HepG2 (cell line): ENCODE results near the gene LZTS2. TPM values are rescaled to one million over a fixed set of nuclear protein-coding genes. Genes with fewer than 3 reads are reported as not detected.

Experiments
- ATAC-seq: fragments of 200-7000 bp; cut with Tn5 transposase; 3 replicates; pipeline ENCODE4 v1.9.1; 2020; ENCODE audit warnings: mild to moderate bottlenecking, moderate library complexity
- BruUV-seq: library from RNA; stranded (reverse); fragments of 400-500 nt; replicated peaks from 2 replicates; lab custom pipeline; 2021; lab: Mats Ljungman, UMichigan
- CTCF ChIA-PET: fragments of 300-600 bp; formaldehyde crosslinking; extraction: SDS; loops from one replicate; lab custom pipeline; 2021; ENCODE audit warnings: low total read pairs, inconsistent platforms, low intra/inter-chr PET ratio; lab: Yijun Ruan, JAX
- POLR2A ChIA-PET: fragments of 350-600 bp; sonication (Branson Sonifier 250); formaldehyde crosslinking; loops from one replicate; lab custom pipeline; 2020; ENCODE audit warnings: antibody characterized with exemption, inconsistent platforms; lab: Yijun Ruan, JAX
- DNase-seq: peaks from one replicate; pipeline ENCODE4 v3.0.0-alpha.2; 2015; ENCODE audit warnings: low spot score
- FAIRE-seq: peaks from 3 replicates; lab custom pipeline; 2011; peaks lifted over from hg19 to GRCh38; lab: Jason Lieb, UNC
- H2AFZ ChIP-seq: one replicate; pipeline ENCODE4 v1.6.1; 2011; ENCODE audit warnings: low read length, inconsistent platforms
- H3K27ac ChIP-seq: fragments of 300-600 bp; 3 replicates; pipeline ENCODE4 v1.8.0; 2011; ENCODE audit warnings: mixed run types, mild to moderate bottlenecking, mixed read lengths, low read length, inconsistent platforms; ENCODE audit not compliant: insufficient read depth; ENCODE audit errors: extremely low read length
- H3K27me3 ChIP-seq, 2 experiments: fragments of 200-600 bp in 1 of 2; 2 replicates in 1 of 2; 3 replicates in 1 of 2; pipeline versions ENCODE4 v1.6.0 to v1.8.0; 2011; ENCODE audit warnings: low read length in 2 of 2, mild to moderate bottlenecking in 2 of 2, moderate library complexity in 2 of 2, inconsistent platforms in 1 of 2; ENCODE audit not compliant: insufficient read depth in 2 of 2, control insufficient read depth in 1 of 2
- H3K36me3 ChIP-seq, 2 experiments: fragments of 200-600 bp in 1 of 2; replicated peaks in 1 of 2; 2 replicates in 1 of 2; 3 replicates in 1 of 2; pipeline versions ENCODE4 v1.5.1 to v1.8.0; 2011; ENCODE audit warnings: low read length in 2 of 2, inconsistent platforms in 1 of 2; ENCODE audit not compliant: insufficient read depth in 2 of 2, control insufficient read depth in 1 of 2
- H3K4me1 ChIP-seq: 2 replicates; pipeline ENCODE4 v1.5.1; 2012; ENCODE audit warnings: low read length, inconsistent platforms; ENCODE audit not compliant: insufficient read depth
- H3K4me2 ChIP-seq: 2 replicates; pipeline ENCODE4 v1.6.0; 2011; ENCODE audit warnings: low read depth, low read length, inconsistent platforms
- H3K4me3 ChIP-seq, 3 experiments: fragments of 200-600 bp in 1 of 3; sonication (generic), shearing (Covaris generic) in 1 of 3; replicated peaks in 1 of 3; 2 replicates each; pipeline ENCODE4 v1.5.1; 2011 to 2016; ENCODE audit warnings: low read length in 3 of 3, inconsistent platforms in 2 of 3, low read depth in 2 of 3, mild to moderate bottlenecking in 2 of 3, control low read depth in 1 of 3, mixed read lengths in 1 of 3; ENCODE audit not compliant: insufficient read depth in 1 of 3
- H3K79me2 ChIP-seq: one replicate; pipeline ENCODE4 v1.6.1; 2011; ENCODE audit warnings: low read length, inconsistent platforms; ENCODE audit not compliant: insufficient read depth
- H3K9ac ChIP-seq: 2 replicates; pipeline ENCODE4 v1.6.0; 2011; ENCODE audit warnings: mild to moderate bottlenecking, low read depth, low read length, inconsistent platforms; ENCODE audit not compliant: insufficient read depth
- H3K9me3 ChIP-seq: 2 replicates; pipeline ENCODE4 v1.5.1; 2012; ENCODE audit warnings: mild to moderate bottlenecking, low read length
- H4K20me1 ChIP-seq: 2 replicates; pipeline ENCODE4 v1.6.0; 2011; ENCODE audit warnings: inconsistent platforms, mild to moderate bottlenecking, low read length, moderate library complexity; ENCODE audit not compliant: insufficient read depth
- ARNT2 ChIP-seq: sonication (generic); formaldehyde crosslinking; IDR thresholded peaks from 2 replicates; pipeline ENCODE4 v1.8.0; 2022; ENCODE audit warnings: mild to moderate bottlenecking, low read depth, missing genetic modification reagents, moderate library complexity
- CBX1 ChIP-seq: IDR thresholded peaks from one replicate; pipeline ENCODE4 v1.6.1; 2016; ENCODE audit warnings: antibody characterized with exemption, low read depth
- CENPX ChIP-seq: sonication (generic); formaldehyde crosslinking; IDR thresholded peaks from 2 replicates; pipeline ENCODE4 v1.9.0; 2021; ENCODE audit warnings: mild to moderate bottlenecking, missing genetic modification reagents, moderate library complexity
- CREM ChIP-seq, 2 experiments: sonication (generic) in 1 of 2; formaldehyde crosslinking in 1 of 2; IDR thresholded peaks; 2 replicates each; pipeline versions ENCODE4 v1.4.0 to v1.6.1; 2016 to 2020; ENCODE audit warnings: antibody characterized with exemption in 1 of 2, mild to moderate bottlenecking in 1 of 2, missing genetic modification reagents in 1 of 2
- HNF4A ChIP-seq: sonication (generic); formaldehyde crosslinking; IDR thresholded peaks from 2 replicates; pipeline ENCODE4 v1.4.0; 2020; ENCODE audit warnings: missing genetic modification reagents
- HNF4G ChIP-seq, 2 experiments: sonication (generic) in 1 of 2; formaldehyde crosslinking in 1 of 2; IDR thresholded peaks; 2 replicates each; pipeline versions ENCODE4 v1.4.0 to v1.6.1; 2011 to 2020; ENCODE audit warnings: borderline replicate concordance in 2 of 2, low read depth in 2 of 2, mild to moderate bottlenecking in 2 of 2, low read length in 1 of 2, missing genetic modification reagents in 1 of 2, moderate library complexity in 1 of 2
- HOXA9 ChIP-seq: sonication (generic); formaldehyde crosslinking; IDR thresholded peaks from 2 replicates; pipeline ENCODE4 v1.8.1; 2022; ENCODE audit warnings: missing genetic modification reagents, mild to moderate bottlenecking, moderate library complexity, borderline replicate concordance
- KDM1A ChIP-seq: IDR thresholded peaks from 2 replicates; pipeline ENCODE4 v1.6.1; 2016; ENCODE audit warnings: missing compliant biosample characterization
- MBNL3 ChIP-seq: fragments of 250-450 bp; sonication (Bioruptor Pico); conservative IDR thresholded peaks from 2 replicates; pipeline ENCODE4 v1.8.0; 2022; ENCODE audit warnings: mild to moderate bottlenecking, inconsistent platforms
- PCBP1 ChIP-seq: fragments of 200-400 bp; formaldehyde crosslinking; IDR thresholded peaks from 2 replicates; pipeline ENCODE4 v1.6.1; 2017; ENCODE audit warnings: mild to moderate bottlenecking, low read depth, low read length, borderline replicate concordance
- RAD21 ChIP-seq: fragments of 450-650 bp; formaldehyde crosslinking; IDR thresholded peaks from 2 replicates; pipeline ENCODE4 v1.5.0; 2020; ENCODE audit warnings: mild to moderate bottlenecking
- RARA ChIP-seq: IDR thresholded peaks from 2 replicates; pipeline ENCODE4 v1.6.1; 2016; ENCODE audit warnings: missing genetic modification reagents, missing compliant biosample characterization
- SRSF9 ChIP-seq: fragments of 200-400 bp; formaldehyde crosslinking; IDR thresholded peaks from 2 replicates; pipeline ENCODE4 v1.6.1; 2018; ENCODE audit warnings: borderline replicate concordance, mild to moderate bottlenecking, low read depth, low read length; ENCODE audit not compliant: insufficient read depth, poor library complexity, severe bottlenecking
- STAG1 ChIP-seq: sonication (generic); formaldehyde crosslinking; IDR thresholded peaks from 2 replicates; pipeline ENCODE4 v1.4.0; 2020; ENCODE audit warnings: missing genetic modification reagents
- ZC3H4 ChIP-seq: sonication (generic); formaldehyde crosslinking; IDR thresholded peaks from 2 replicates; pipeline ENCODE4 v1.4.0; 2020; ENCODE audit warnings: missing genetic modification reagents, borderline replicate concordance
- ZFP82 ChIP-seq: sonication (generic); formaldehyde crosslinking; IDR thresholded peaks from 2 replicates; pipeline ENCODE4 v1.5.1; 2020; ENCODE audit warnings: mild to moderate bottlenecking, missing genetic modification reagents, borderline replicate concordance
- ZNF225 ChIP-seq: sonication (generic); formaldehyde crosslinking; IDR thresholded peaks from 2 replicates; pipeline ENCODE4 v1.4.0; 2020; ENCODE audit warnings: mild to moderate bottlenecking, missing genetic modification reagents
- WGBS: methylation state at CpG from one replicate; pipeline ENCODE4 v1.1.6; 2017; ENCODE audit warnings: low lambda C conversion rate; 5-methylcytosine and 5-hydroxymethylcytosine counted together
- in situ Hi-C: cut with HindIII; loops from 2 replicates; pipeline ENCODE4 v1.10.0; 2017; ENCODE audit warnings: low pct_unique_long_range_greater_than_20kb; ENCODE audit not compliant: extremely low pct_ligation_motif_present
- intact Hi-C: fragments of 100-400 bp; cut with micrococcal nuclease; formaldehyde crosslinking; loops from one replicate; pipeline ENCODE4 v1.10.0; 2022; ENCODE audit not compliant: unreplicated experiment
- polyA plus RNA-seq, 8 experiments: library from polyadenylated mRNA; depleted of rRNA in 3 of 8; stranded (reverse) in 7 of 8; unstranded in 1 of 8; fragments of >200 nt; fragmentation: Illumina TruSeq in 4 of 8; extraction: Trizol in 4 of 8; gene quantifications; 2 replicates each; pipeline versions ENCODE4 v1.2.1 to v1.2.3, GENCODE V29; 2011 to 2016; ENCODE audit warnings: low read depth in 4 of 8, missing spikeins in 1 of 8, mixed read lengths in 1 of 8; ENCODE audit not compliant: insufficient read depth in 1 of 8
- total RNA-seq, 5 experiments: library from RNA; depleted of rRNA; stranded (reverse); fragments of >200 nt; fragmentation: Illumina TruSeq; extraction: Trizol; gene quantifications; 2 replicates each; pipeline ENCODE4 v1.2.3, GENCODE V29; 2016; ENCODE audit warnings: low read depth in 1 of 5
- TF ChIP-seq, protein P1 (sequence below): sonication (generic); formaldehyde crosslinking; IDR thresholded peaks from 2 replicates; pipeline ENCODE4 v1.8.1; 2023; ENCODE audit warnings: missing genetic modification reagents, mild to moderate bottlenecking, borderline replicate concordance
- TF ChIP-seq, protein P2 (sequence below): sonication (generic); formaldehyde crosslinking; IDR thresholded peaks from 2 replicates; pipeline ENCODE4 v1.5.0; 2020; ENCODE audit warnings: mild to moderate bottlenecking, missing genetic modification reagents, moderate library complexity
- TF ChIP-seq, protein P3 (sequence below): sonication (generic); formaldehyde crosslinking; IDR thresholded peaks from 2 replicates; pipeline ENCODE4 v1.9.0; 2022; ENCODE audit warnings: low read depth, missing genetic modification reagents
- TF ChIP-seq, protein P4 (sequence below): IDR thresholded peaks from 2 replicates; pipeline ENCODE4 v1.6.1; 2016; ENCODE audit warnings: missing genetic modification reagents, missing compliant biosample characterization

The LZTS2 gene
- total and polyA plus RNA-seq, 2 of the 13 experiments (the other 11 are each of a cell fraction or from before 2014, with no cell fraction given) = 43.6 to 65.6 TPM

DNA sequence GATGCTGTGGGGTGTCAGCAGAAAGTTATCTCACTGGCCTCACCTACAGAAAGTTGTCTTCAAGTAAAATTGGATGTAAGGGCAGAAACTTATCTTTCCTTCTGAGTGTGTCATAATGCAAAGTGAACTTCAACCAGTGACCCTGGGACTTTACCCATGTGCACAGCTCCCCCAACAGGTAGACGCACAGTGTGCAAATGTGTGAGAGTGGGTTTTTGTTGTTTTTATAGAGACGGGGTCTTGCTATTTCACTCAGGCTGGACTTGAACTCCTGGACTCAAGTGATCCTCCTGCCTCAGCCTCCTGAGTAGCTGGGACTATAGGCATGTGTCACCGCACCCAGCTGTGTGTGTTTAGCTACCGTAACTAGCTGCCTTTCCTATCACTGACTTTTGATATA, 55.8 kb downstream of the LZTS2 start:
- Histone ChIP-seq H3K9me3 (no peaks in the 10 kb centered on the region), H3K4me2 (no peak overlapping the region), H3K36me3 (0 out of 5 replicates have a peak, but pooled peaks cover 0 to 2% of the 10 kb centered on the region in 2 experiments), H4K20me1 (no peaks in the 10 kb centered on the region; the same call in 1 of the 2 replicates), H3K9ac (no peak overlapping the region), H3K4me3 (no peak overlapping the region), H3K27me3 (no peaks in the 10 kb centered on the region), H3K79me2 (peaks cover 21% of the 10 kb centered on the region), H2AFZ (no peak overlapping the region), H3K4me1 (peaks cover 71% of the 10 kb centered on the region), H3K27ac (no peak overlapping the region)
- ChIA-PET POLR2A (interaction anchor here (0.8 to 2.2 kb wide), 3 partner anchors 9 to 12 kb away, joined by 3 to 9 read pairs (median 3); no protein-coding TSS in a partner anchor), CTCF (interaction anchor here (1.1 to 3.2 kb wide), 2 partner anchors 13 to 14 kb away, joined by 3 to 9 read pairs; no protein-coding TSS in a partner anchor)
- intact Hi-C loops (no loop called here), in situ Hi-C loops (no loop called here)
- no TSS peak for BruUV-seq
- DNase-seq (no peak), FAIRE-seq (no peak), ATAC-seq (peak; percentile 49; the same call in 2 of the 3 replicates)
- 67% methylated on average over 4 of the region's 4 CpGs for WGBS
- no peak for TF ChIP-seq CENPX (CRISPR knock-in tag)
- TF ChIP-seq CREM (IDR thresholded peaks at IDR 0.05) = no peak
- no peak for TF ChIP-seq CREM (CRISPR knock-in tag; IDR thresholded peaks at IDR 0.05)
- TF ChIP-seq ARNT2 (CRISPR knock-in tag) = no peak
- 0 out of 2 replicates have a peak, but pooled peaks have one; percentile 14 for TF ChIP-seq RAD21 (CRISPR knock-in tag)
- TF ChIP-seq, protein P1, sequence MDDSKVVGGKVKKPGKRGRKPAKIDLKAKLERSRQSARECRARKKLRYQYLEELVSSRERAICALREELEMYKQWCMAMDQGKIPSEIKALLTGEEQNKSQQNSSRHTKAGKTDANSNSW = no peak
- no peak for TF ChIP-seq ZNF225 (CRISPR knock-in tag)
- peak; percentile 67 for TF ChIP-seq HNF4G (IDR thresholded peaks at IDR 0.05; ENCODE audit: borderline replicate concordance, low read depth, low read length)
- no peak for TF ChIP-seq HNF4G (CRISPR knock-in tag; IDR thresholded peaks at IDR 0.05; ENCODE audit: borderline replicate concordance, low read depth)
- TF ChIP-seq, protein P2, sequence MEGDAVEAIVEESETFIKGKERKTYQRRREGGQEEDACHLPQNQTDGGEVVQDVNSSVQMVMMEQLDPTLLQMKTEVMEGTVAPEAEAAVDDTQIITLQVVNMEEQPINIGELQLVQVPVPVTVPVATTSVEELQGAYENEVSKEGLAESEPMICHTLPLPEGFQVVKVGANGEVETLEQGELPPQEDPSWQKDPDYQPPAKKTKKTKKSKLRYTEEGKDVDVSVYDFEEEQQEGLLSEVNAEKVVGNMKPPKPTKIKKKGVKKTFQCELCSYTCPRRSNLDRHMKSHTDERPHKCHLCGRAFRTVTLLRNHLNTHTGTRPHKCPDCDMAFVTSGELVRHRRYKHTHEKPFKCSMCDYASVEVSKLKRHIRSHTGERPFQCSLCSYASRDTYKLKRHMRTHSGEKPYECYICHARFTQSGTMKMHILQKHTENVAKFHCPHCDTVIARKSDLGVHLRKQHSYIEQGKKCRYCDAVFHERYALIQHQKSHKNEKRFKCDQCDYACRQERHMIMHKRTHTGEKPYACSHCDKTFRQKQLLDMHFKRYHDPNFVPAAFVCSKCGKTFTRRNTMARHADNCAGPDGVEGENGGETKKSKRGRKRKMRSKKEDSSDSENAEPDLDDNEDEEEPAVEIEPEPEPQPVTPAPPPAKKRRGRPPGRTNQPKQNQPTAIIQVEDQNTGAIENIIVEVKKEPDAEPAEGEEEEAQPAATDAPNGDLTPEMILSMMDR (CRISPR knock-in tag) = peak; percentile 67
- no peak for TF ChIP-seq ZFP82 (CRISPR knock-in tag)
- no peak for TF ChIP-seq PCBP1
- no peak for TF ChIP-seq KDM1A (CRISPR knock-in tag)
- no peak for TF ChIP-seq CBX1
- no peak for TF ChIP-seq ZC3H4 (CRISPR knock-in tag)
- no peak for TF ChIP-seq MBNL3 (CRISPR knock-in tag)
- no peak for TF ChIP-seq HOXA9 (CRISPR knock-in tag)
- TF ChIP-seq, protein P3, sequence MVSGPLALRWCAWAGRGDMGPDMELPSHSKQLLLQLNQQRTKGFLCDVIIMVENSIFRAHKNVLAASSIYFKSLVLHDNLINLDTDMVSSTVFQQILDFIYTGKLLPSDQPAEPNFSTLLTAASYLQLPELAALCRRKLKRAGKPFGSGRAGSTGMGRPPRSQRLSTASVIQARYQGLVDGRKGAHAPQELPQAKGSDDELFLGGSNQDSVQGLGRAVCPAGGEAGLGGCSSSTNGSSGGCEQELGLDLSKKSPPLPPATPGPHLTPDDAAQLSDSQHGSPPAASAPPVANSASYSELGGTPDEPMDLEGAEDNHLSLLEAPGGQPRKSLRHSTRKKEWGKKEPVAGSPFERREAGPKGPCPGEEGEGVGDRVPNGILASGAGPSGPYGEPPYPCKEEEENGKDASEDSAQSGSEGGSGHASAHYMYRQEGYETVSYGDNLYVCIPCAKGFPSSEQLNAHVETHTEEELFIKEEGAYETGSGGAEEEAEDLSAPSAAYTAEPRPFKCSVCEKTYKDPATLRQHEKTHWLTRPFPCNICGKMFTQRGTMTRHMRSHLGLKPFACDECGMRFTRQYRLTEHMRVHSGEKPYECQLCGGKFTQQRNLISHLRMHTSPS (CRISPR knock-in tag) = no peak
- TF ChIP-seq HNF4A (CRISPR knock-in tag) = peak; percentile 74
- TF ChIP-seq RARA = no peak
- TF ChIP-seq SRSF9 = no peak
- TF ChIP-seq, protein P4, sequence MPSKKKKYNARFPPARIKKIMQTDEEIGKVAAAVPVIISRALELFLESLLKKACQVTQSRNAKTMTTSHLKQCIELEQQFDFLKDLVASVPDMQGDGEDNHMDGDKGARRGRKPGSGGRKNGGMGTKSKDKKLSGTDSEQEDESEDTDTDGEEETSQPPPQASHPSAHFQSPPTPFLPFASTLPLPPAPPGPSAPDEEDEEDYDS (CRISPR knock-in tag) = no peak
- peak; percentile 46 for TF ChIP-seq STAG1
